Measurements from ENCODE around the gene NCOA5.
"Not testable (repeated sequence)": the region's sequence is repeated elsewhere in the genome, so short reads cannot be mapped to it uniquely, and the experiment has no call there.

NCOA5 gene

DNA sequence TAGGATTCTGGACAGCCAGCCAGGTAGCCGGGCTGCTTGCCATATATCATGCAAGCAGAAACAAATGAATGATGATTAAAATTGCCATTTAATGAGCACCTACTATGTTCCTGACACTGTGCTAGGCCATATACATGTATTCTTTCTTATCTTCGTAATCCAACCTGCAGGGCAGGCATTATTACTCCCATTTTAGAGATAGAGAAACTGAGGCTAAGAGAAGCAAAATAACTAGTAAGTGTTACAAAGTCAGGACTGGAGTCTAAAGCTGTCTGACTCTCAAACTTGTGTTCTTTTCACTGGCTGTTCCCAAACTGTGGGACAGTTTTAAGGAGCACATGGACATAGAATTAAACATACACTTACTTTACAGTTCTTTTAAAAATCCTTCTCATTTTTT, 30.4 kb upstream of the NCOA5 start:
- no peak for DNase-seq (ENCODE audit: low spot score)

DNA sequence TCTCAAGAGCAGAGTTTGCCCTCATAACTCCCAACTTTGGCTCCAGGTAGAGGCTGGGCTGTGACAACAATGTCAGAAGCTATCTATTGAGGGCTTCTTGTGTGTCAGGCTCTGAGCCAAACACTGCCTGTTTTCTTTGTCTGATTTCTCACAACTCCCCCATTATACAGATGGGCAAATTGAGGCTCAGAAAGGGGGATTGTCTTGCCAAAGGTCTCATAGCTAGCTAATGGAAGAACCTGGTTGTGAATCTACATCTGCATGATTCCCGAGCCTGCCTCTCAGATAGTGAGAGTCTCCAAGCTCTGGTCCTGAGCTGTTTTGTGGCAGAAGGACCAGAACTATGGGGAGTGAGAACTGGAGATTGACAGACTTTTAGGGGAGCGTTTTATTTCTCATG, 29.8 kb upstream of the NCOA5 start:
- no peak for DNase-seq (ENCODE audit: low spot score)

DNA sequence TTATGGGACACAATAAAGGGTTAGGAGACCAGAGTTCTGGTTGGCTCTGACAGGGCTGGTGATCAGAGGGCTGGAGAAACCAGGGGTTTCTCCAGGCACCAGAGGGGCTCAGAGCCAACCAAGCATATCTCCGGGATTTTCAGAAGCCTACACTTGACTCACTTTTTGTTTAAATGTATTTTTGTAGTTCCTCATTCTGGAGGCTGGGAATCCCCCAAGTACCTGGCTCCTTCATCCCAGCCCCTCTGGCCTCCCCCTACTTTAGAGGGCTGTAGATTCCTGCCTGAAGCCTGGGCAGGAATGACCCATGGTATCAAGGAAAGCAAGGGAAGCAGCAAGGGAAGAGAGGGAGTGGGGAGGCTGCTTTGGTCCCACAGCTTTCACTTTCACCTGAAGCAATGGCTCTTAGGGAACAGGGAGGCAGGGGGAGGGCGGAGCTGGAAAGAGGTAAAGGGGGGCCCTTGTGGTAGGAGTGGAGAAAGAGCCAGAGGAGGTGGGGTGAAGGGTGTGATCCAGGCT, 29.3 kb upstream of the NCOA5 start:
- peak; percentile 82 for DNase-seq (ENCODE audit: low spot score)

DNA sequence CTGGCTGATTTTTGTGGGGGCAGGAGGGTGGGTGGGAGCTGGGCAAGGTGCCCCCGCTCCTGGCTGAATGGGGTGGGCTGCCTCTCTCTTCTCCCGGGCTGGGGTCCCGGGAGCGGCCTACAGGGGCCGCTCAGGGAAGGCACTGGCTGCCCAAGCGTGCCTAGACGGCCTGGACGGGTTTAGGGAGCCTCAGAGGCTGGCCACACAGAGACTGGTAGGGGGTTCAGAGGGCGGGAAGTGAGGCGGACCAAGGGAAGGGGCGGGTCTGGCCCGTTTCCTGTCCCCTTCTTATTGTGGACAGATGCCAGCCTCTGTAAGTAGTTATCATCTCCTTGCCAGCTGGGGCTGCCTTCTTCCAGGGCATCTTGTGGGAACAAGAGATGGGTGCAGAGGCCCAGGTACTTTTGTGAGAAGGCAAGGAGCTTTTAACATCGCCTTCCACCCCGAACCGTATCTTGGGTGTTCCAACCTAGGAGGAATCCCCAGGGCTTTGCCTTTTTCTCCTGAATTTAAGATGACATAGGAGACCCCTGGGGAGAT, 28.8 kb upstream of the NCOA5 start:
- DNase-seq (ENCODE audit: low spot score) = peak; percentile 78

DNA sequence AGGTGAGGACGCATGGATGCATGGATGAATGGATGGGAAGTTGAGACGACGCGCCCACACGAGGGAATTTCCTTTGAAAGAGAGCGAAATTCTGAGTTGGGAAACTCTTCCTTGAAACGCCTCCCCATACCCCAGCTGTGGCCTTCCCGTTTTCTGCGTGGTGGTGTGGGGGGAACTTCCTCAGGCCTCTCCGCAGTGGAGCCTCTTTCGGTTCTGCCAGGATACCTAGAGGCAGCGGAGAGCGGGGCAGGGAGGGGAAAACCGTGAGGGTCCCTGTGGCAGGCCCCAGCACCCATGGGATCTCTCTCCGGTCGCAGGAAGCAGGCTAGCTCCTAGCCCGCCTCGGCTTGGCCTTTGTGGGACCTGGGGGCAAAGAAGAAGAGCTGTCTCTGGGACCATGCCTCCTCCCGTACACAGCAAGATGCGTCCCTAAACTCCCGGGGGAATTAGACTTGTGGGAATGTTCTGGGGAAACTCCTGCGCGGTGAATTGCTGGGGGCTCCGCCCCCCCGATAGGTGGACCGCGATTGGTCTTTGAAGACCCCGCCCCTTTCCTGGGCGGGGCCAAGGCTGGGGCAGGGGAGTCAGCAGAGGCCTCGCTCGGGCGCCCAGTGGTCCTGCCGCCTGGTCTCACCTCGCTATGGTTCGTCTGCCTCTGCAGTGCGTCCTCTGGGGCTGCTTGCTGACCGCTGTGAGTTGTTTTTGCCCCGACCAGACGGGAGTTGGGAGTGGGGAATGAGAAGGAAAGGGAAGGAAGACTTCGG, 28.1 kb upstream of the NCOA5 start, which contains the start of gene CD40:
Gene CD40 (plus strand): TSS at position 611 of the 764 bp plus-strand sequence. CDS start 30 bp downstream, at position 641.
- peak; percentile 91 for DNase-seq (ENCODE audit: low spot score)

DNA sequence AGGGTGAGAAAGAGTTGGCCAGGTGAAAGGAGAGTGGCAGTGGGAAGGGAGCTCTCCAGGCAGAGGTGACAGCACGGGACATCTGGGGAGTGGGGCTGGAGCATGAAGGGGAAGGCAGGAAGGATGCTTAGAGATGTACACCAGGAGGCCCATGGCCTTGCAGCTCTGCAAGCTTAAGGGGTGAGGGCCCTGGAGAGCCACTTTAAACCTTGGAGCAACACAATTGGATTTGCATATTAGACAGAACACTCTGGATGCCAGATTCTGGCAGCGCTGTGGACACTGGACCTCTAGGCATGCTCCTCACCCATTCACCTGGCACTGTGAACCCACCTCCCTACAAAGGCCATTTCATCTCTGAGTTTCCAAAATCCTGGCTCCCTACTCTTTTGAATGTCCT, 24.7 kb upstream of the NCOA5 start:
- no peak for DNase-seq (ENCODE audit: low spot score)

DNA sequence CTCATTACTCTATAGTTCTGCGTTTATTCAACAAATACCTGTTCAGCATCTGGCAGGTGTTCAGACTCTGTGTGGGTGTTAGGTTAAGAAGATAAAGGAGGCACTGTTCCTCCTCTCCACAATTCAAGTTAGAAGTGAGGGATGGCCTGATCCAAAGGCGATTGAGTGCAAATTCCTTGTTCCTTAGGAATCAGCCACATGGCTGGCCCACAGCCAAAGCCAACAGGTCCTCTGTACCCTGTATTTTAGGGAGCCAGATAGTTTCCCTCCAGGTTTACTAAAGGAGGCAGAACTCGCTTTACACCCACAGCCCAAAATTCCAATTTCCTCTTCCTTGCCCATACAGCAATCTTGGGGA, 23.3 kb upstream of the NCOA5 start:
- no peak for DNase-seq (ENCODE audit: low spot score)

DNA sequence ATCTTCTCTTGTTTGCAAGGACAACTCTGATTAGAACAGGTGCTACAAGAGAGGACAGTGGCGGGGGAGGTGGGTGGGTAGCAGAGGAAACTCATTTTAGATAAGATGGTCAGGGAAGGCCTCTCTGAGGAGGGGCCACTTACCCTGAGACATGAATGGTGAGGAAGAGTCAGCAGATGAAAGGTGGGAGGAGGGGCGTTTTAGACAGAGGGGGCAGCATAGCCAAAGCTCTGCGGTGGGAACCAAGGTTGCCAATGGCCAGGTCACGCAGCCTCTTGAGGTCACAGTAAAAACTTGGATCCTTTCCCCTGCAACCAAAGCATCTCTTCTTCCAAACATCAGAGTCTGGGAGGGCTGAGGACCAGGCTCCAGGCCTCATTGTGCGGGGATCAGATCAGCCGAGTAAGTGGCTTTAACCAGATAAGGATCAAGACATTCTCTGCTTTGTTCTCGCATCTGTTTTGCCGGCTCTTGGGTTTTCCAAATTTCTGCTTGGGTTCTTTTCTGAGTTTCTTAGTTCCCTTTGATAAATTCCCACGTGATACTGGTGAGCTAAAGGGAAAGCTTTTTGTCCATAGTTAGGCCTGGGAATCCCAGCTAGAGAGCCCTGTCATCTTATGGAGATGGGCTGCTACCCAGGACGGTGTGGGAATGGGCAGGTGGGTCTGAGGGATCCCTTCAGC, 22.8 kb upstream of the NCOA5 start:
- no peak for DNase-seq (ENCODE audit: low spot score)

DNA sequence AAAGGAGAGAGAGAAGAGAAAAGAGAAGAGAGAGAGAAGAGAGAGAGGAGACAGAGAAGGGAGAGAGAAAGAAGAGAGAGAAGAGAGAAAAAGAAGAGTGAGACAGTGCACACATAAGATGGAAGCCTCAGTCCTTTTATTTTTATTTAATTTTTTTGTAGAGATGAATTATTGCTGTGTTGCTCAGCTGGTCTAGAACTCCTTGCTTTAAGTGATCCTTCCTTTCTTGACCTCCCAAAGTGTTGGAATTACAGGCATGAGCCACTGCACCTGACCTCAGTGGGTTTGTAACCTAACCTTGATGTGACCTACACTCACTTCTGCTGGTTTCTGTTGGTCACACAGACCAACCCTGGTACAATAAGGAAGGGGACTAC, 22.1 kb upstream of the NCOA5 start:
- no peak for DNase-seq (ENCODE audit: low spot score)

DNA sequence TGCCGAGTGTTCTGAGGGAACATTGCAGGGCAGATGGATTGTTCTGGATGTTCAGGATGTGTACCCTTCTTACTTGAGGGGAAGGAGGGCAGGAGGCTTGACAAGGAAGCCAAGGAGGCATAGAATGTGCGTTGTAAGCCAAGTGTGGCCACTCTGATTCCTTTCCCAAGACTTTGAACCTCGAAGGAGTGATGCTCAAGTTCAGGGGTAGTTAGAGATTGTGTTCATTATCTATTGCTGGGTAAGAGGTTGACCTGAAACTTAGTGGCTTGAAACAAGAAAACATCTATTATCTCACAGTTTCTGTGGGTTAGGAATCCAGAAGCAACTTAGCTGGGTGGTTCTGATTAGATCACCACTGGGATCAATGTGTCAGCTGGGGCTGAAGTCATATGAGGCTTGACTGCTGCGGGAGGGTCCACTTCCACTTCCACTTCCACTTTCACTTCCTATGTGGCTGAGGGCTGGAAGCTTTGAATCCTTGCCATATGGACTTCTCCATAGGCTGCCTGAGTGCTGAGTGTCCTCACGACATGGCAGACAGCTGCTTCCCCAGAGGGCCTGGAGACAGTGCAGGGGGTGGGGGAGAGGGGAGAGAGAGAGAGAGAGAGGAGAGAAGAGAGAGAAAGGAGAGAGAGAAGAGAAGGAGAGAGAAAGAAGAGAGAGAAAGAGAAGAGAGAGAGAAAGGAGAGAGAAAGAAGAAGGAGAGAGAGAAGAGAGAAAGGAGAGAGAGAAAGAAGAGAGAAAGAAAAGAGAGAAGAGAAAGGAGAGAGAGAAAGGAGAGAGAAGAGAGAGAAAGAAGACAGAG, 21.5 kb upstream of the NCOA5 start:
- DNase-seq (ENCODE audit: low spot score) = peak; percentile 34

DNA sequence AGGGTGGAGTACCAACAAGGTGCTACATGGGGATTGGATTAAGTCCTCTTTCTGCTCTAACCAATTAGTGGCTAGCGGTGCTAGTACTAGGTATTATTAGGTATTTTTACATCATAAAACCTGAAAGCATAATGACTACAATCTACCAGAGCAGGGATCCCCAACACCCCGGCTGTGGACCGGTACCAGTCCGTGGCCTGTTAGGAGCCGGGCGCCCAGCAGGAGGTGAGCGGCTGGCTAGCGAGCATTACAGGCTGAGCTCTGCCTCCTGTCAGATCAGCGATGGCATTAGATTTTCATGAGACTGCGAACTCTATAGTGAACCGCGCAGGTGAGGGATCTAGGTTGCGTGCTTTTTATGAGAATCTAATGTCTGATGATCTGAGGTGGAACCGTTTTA, 19.2 kb upstream of the NCOA5 start:
- no peak for DNase-seq (ENCODE audit: low spot score)

DNA sequence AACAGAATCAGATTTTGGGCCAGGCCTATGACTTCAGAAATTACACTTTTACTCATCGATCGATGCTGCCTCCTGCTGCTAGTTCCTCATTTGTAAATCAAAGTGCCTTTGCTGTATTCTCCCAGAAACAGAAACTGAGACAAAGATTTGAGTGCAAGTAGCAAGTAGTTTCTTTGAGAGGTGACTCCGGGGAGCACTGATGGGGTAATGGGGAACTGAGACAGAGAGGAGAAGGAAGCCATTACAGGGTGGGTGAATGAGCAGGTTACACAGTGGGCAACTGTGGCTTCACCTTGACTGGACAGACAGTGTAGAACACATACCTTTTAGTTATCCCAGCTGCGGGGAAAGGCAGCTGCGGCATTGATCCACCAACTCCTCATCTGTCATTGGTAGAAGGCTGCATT, 18.7 kb upstream of the NCOA5 start:
- no peak for DNase-seq (ENCODE audit: low spot score)

DNA sequence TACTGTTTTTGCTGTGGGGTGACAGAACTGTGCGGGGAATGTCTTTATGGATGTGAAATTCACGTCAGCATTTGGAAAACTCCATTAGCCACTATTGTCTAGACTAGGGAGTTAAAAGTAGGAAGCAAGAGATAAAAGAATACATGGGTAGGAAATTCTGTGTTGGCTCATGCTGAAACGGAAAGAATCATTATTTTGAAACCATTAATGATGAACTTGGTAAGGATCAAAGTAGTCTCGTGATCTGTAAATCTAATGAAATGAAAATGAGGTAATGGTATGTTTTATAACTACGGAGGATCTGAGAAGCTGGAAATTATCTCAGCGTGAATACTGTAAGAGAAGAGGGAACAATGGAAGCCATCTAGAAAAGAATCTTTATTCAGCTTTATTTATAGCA, 17.3 kb upstream of the NCOA5 start:
- DNase-seq (ENCODE audit: low spot score) = no peak

DNA sequence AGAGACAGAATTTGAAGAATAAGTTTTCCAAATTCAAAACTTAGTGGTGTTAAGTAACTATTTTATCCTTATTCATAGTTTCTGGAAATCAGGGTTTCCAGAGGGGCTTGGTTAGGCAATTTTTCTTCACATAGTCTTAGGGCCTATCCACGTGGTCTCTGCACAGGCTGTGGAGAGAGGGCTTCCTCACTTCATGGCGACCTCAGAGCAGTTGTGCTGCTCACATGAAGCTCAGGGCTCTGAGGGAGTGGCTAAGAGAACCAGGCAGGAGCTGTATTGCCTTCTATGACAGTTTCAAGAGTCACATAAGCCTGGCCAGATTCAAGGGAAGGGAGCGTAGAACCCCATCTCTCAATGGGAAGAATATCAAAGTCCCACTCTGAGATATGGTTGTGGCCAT, 14.5 kb upstream of the NCOA5 start:
- no peak for DNase-seq (ENCODE audit: low spot score)

DNA sequence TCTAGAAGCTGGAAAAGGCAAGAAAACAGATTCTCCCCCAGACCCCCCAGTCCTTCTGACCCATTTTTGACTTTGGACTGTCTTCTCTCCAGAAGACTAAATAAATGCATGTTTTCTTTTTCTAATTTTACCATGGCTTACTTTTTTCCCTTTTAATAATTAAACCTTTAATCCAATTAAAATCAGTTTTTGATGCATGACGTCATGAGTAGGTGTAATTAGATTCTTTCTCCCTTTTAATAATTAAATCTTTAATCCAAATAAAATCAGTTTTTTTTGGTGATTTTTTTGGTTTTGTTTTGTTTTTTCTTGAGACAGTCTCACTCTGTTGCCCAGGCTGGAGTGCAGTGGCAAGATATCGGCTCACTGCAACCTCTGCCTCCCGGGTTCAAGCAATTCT, 13.2 kb upstream of the NCOA5 start:
- no peak for DNase-seq (ENCODE audit: low spot score)

DNA sequence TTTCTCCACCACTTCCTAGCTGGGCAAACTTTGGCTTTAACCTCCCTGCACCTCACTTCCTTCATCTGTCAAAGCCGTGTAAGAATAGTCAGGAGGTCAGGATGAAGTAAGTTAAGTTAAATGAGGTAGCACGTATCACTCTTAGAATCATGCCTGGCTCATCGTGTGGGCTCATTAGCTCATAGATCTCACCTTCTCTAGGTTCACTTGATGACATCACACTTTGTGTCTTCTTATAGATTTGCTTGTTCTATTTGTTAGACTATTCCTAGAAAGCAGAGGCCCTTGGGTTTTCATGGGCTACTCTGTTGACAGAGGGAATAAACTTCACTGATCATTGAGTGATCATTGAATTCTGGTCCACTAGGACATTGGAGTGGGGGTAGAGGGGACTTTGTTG, 12.2 kb upstream of the NCOA5 start:
- DNase-seq (ENCODE audit: low spot score) = no peak

DNA sequence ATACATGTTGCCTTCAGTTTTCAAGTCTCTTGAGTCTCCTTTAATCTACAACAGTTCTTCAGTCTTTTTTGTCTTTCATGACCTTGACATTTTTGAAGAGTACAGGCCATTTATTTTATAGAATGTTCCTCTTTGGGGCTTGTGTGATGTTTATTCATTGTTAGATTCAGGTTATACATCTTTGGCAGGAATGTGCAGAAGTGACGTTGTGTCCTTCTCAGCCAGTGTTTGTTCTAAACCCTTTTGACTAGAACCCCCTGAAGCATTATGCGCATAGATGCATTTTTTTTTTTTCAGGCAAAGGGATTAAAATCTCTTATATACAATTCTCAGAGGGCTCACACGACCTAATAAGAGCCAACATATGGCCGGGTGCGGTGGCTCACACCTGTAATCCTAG, 11.2 kb upstream of the NCOA5 start:
- DNase-seq (ENCODE audit: low spot score) = no peak

DNA sequence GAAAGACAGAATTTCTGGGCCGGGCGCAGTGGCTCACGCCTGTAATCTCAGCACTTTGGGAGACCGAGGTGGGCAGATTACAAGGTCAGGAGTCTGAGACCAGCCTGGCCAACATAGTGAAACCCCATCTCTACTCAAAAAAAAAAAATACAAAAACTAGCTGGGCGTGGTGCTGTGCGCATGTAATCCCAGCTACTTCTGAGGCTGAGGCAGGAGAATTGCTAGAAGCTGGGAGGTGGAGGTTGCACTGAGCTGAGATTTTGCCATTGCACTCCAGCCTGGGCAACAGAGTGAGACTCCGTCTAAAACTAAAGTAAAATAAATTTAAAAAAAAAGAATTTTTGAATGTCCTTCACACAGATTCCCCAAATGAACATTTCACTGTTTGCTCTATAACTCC, 10.7 kb upstream of the NCOA5 start:
- not testable (repeated sequence) for DNase-seq (ENCODE audit: low spot score)

DNA sequence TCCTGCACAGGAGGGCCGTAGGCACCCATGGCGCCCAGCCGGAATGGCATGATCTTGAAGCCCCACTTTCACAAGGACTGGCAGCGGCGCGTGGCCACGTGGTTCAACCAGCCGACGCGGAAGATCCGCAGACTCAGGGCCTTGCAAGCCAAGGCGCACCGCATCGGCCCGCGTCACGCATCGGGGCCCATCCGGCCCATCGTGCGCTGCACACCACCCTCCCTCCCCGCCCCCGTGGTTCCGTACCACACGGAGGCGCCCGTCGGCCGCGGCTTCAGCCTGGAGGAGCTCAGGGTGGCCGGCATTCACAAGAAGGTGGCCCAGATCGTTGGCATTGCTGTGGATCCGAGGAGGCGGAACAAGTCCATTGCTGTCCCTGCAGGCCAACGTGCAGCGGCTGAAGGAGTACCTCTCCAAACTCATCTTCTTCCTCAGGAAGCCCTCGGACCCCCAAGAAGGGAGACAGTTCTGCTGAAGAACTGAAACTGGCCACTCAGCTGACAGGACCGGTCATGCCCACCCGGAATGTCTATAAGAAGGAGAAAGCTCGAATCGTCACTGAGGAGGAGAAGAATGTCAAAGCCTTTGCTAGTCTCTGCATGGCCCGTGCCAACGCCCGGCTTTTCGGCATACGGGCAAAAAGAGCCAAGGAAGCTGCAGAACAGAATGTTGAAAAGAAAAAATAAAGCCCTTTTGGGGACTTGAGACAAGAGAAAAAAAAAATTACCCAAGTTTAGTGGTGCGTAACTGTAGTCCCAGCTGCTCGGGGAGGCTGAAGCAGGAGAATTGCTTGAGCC, 9.9 kb upstream of the NCOA5 start:
- peak; percentile 29 for DNase-seq (ENCODE audit: low spot score)

DNA sequence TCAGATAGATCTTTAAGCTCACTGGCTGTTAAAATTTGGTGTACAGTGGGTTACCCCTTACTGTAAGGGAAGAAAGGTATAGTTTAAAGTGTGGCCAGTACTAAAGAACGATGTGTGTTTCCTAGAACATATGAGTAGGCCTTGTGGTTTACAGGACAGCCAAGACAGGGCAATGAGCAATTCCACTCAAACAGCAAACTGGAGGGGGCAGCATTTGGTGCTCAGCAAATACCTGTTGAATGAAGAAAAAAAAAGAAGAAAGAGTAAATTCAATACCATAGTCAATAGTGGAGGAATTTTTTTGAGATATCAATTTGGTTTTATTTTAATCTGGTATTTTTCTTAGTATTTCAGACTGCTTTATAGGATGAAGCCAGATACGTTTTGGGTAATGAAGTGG, 3.8 kb upstream of the NCOA5 start:
- no peak for DNase-seq (ENCODE audit: low spot score)

DNA sequence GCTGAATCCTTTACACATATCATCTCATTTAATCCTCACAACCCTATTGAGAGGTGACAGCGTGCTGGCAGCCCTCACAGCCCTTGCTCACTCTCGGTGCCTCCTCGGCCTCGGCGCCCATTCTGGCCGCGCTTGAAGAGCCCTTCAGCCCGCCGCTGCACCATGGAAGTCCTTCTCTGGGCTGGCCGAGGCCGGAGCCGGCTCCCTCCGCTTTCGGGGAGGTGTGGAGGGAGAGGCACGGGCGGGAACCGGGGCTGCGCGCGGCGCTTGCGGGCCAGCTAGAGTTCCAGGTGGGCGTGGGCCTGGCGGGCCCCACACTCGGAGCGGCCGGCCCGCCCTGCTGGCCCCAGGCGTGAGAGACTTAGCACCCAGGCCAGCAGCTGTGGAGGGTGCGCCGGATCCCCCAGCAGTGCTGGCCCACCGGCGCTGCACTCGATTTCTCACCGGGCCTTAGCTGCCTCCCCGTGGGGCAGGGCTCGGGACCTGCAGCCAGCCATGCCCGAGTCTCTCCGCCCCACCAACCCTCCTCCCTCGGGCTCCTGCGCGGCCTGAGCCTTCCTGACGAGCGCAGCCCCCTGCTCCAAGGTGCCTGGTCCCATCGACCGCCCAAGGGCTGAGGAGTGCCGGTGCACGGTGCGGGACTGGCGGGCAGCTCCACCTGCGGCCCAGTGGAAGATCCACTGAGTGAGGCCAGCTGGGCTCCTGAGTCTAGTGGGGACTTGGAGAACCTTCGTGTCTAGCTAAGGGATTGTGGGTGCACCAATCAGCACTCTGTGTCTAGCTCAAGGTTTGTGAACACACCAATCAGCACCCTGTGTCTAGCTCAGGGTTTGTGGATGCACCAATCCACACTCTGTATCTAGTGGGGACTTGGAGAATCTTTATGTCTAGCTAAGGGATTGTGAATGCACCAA, 2.1 kb upstream of the NCOA5 start:
- DNase-seq (ENCODE audit: low spot score) = not testable (repeated sequence)

All from kidney tubule cell (primary cell).